ENCODE measurements around the gene NPC2. TPM values are rescaled to one million over a fixed set of nuclear protein-coding genes. Genes with fewer than 3 reads are reported as not detected.

Gene NPC2
- total RNA-seq, 1 donor, result 147 TPM

- DNase-seq (ENCODE audit: low read depth in 2 of 3, low spot score in 2 of 3), result no peak
These were observed 28.7 kb upstream of the NPC2 start for GRCh38 chr14:74521756-74522155.

GRCh38 chr14:74519316-74520074 lies 26.4 kb upstream of the NPC2 start:
- DNase-seq (ENCODE audit: low read depth in 2 of 3, low spot score in 2 of 3), result no peak

GRCh38 chr14:74518221-74518620 lies 25.1 kb upstream of the NPC2 start:
- DNase-seq (ENCODE audit: low read depth in 2 of 3, low spot score in 2 of 3), result no peak

GRCh38 chr14:74517731-74518130 lies 24.6 kb upstream of the NPC2 start:
- DNase-seq (ENCODE audit: low read depth in 2 of 3, low spot score in 2 of 3), result no peak

- no peak for DNase-seq (ENCODE audit: low read depth in 2 of 3, low spot score in 2 of 3)
These were observed 23.5 kb upstream of the NPC2 start for GRCh38 chr14:74516451-74517160.

GRCh38 chr14:74515891-74516412 lies 22.8 kb upstream of the NPC2 start:
- no peak for DNase-seq (ENCODE audit: low read depth in 2 of 3, low spot score in 2 of 3)

- peak in 1 of 3 donors; percentile 50 for DNase-seq (ENCODE audit: low read depth in 2 of 3, low spot score in 2 of 3)
These were observed 21.4 kb upstream of the NPC2 start for GRCh38 chr14:74514471-74514941.

- no peak for DNase-seq (ENCODE audit: low read depth in 2 of 3, low spot score in 2 of 3)
These were observed 19.1 kb upstream of the NPC2 start for GRCh38 chr14:74511966-74512830.

GRCh38 chr14:74510959-74511409 lies 17.9 kb upstream of the NPC2 start:
- no peak for DNase-seq (ENCODE audit: low read depth in 2 of 3, low spot score in 2 of 3)

GRCh38 chr14:74510223-74510931 lies 17.3 kb upstream of the NPC2 start:
- DNase-seq (ENCODE audit: low read depth in 2 of 3, low spot score in 2 of 3), result no peak

- no peak for DNase-seq (ENCODE audit: low read depth in 2 of 3, low spot score in 2 of 3)
These were observed 16.6 kb upstream of the NPC2 start for GRCh38 chr14:74509587-74510222.

- no peak for DNase-seq (ENCODE audit: low read depth in 2 of 3, low spot score in 2 of 3)
These were observed 15.8 kb upstream of the NPC2 start for GRCh38 chr14:74508844-74509428.

GRCh38 chr14:74508292-74508731 lies 15.2 kb upstream of the NPC2 start:
- DNase-seq (ENCODE audit: low read depth in 2 of 3, low spot score in 2 of 3), result peak in 2 of 3 donors; percentile 66 to 72

- no peak for DNase-seq (ENCODE audit: low read depth in 2 of 3, low spot score in 2 of 3)
These were observed 14.7 kb upstream of the NPC2 start for GRCh38 chr14:74507840-74508239.

- no peak for DNase-seq (ENCODE audit: low read depth in 2 of 3, low spot score in 2 of 3)
These were observed 14.0 kb upstream of the NPC2 start for GRCh38 chr14:74507085-74507484.

GRCh38 chr14:74506411-74506851 lies 13.3 kb upstream of the NPC2 start:
- peak in 1 of 3 donors; percentile 14 for DNase-seq (ENCODE audit: low read depth in 2 of 3, low spot score in 2 of 3)

- DNase-seq (ENCODE audit: low read depth in 2 of 3, low spot score in 2 of 3), result no peak
These were observed 12.7 kb upstream of the NPC2 start for GRCh38 chr14:74505831-74506230.

GRCh38 chr14:74504874-74505720 lies 12.0 kb upstream of the NPC2 start:
- DNase-seq (ENCODE audit: low read depth in 2 of 3, low spot score in 2 of 3), result no peak

Data from hematopoietic multipotent progenitor cell (in vitro differentiated cells).